GM18519 (cell line): Measurements from ENCODE around the gene WFS1.

ENCODE experiments used
- ATAC-seq: cut with Tn5 transposase; IDR thresholded peaks from one replicate; pipeline ENCODE4 v1.9.1; 2021; ENCODE audit warnings: mild to moderate bottlenecking, moderate library complexity; ENCODE audit not compliant: unreplicated experiment, low FRiP score

The WFS1 gene, protein sequence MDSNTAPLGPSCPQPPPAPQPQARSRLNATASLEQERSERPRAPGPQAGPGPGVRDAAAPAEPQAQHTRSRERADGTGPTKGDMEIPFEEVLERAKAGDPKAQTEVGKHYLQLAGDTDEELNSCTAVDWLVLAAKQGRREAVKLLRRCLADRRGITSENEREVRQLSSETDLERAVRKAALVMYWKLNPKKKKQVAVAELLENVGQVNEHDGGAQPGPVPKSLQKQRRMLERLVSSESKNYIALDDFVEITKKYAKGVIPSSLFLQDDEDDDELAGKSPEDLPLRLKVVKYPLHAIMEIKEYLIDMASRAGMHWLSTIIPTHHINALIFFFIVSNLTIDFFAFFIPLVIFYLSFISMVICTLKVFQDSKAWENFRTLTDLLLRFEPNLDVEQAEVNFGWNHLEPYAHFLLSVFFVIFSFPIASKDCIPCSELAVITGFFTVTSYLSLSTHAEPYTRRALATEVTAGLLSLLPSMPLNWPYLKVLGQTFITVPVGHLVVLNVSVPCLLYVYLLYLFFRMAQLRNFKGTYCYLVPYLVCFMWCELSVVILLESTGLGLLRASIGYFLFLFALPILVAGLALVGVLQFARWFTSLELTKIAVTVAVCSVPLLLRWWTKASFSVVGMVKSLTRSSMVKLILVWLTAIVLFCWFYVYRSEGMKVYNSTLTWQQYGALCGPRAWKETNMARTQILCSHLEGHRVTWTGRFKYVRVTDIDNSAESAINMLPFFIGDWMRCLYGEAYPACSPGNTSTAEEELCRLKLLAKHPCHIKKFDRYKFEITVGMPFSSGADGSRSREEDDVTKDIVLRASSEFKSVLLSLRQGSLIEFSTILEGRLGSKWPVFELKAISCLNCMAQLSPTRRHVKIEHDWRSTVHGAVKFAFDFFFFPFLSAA

GRCh38 chr4:6269616-6270511 lies at the start of gene WFS1:
TSS of gene WFS1 (plus strand) at chr4:6269850. CDS start at chr4:6277456, 7,606 bp downstream.
- ATAC-seq: peak; percentile 100

DNA sequence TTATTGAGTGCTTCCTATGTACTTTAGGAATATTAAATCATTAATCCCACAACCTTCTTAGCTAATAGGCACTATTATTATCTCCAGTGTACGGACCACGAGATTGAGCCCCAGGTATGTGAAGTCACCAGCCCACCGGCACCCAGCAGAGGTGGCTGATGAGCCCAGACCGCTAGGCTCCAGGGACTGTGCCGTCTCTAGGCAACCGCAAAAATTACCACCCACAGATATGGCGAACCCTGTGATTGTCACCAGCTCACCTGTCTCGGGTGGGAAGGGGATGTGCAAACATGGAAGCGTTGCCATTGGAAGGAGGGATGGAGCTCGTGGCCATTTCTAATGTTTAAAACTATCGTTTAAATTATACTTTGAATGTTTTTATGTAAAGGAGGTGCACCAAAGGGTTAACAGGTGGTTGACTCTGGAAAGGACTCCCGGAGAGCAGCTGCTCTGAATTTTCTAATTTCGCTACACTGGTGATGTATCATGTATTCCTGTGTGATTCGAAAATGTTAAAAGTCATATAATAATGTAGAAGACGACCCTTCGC lies 48.3 kb upstream of the WFS1 start:
- ATAC-seq: no peak

GRCh38 chr4:6221851-6222760 lies 47.5 kb upstream of the WFS1 start:
- ATAC-seq: no peak

DNA sequence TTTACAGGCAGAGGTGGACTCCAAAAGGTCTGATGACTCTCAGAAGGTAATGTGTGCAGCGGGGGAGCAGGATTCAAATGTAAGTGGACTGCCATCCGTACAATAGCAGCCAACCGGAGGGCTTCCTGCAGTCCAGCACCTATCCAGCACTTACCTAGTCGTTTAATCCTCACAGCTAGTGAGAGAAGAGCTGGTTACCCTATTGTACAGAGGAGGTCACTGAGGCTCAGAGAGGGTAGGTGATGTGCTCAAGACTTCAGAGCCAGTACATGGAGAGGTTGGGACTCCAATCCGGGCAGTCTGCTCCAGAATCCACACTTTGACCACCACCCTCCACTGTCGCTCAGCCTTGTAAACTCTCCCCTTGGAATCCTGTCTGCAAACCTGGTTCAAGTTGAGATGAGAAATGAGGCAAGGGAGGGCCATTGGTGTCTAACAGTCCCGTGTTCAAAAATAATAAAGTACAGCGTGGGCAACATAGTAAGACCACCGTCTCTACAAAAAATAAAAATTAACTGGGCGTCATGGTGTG lies 46.8 kb upstream of the WFS1 start:
- ATAC-seq: no peak

GRCh38 chr4:6224735-6225134 lies 44.9 kb upstream of the WFS1 start:
- ATAC-seq: no peak

- ATAC-seq: no peak
These were observed 44.2 kb upstream of the WFS1 start for GRCh38 chr4:6225469-6225868.

DNA sequence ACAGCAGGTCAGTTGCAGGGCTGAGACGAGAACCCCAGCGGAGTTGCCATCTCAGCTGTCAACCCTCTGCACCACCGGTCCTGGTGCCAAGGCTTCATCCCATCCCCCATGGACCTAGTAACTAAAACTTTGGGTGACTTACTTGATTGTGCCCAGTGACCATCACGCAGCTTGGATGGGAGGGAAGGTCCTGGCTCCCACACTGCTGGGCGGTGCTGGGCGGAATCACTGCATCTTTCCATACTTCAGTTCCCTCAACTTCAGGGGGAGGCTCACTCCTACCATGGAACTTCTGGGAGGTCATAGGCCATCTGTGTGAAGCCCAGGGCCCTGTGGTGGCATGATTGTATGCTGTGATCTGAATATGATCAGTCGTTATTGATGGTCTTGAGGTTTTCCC lies 43.1 kb upstream of the WFS1 start:
- no peak for ATAC-seq

DNA sequence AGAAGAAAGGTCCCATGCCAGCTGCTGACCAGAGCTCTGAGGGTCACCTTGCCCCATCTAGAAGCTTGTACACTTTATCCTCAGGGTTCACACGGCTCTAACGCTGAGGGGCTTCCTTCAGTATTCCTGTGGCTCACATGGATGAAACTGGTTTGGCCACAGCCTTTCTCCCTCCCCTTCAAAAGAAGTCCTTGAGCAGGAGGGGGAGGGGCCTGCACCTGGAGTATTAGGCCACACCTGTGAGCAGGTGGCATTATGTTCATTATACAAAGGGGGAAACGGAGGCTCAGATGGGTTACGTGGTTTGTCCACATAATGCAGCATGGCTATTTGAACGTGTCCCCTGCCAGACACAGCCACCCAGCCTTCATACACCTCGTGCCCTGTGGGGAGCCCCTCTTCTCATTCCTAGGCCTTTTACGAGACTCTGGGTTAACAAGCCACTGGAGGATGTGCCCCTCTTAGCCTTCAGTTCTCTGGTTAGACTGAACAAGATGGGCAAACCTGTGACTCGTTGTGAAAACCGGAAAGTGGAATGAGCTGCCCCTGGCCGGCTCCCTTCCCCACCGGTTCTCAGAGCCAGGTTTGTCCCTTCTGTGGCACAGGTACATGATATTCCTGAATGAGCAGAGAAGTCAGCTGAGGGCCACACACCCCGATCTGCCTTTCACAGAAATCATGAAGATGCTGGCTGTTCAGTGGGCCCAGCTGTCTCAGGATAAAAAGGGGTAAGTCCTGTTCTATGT lies 42.1 kb upstream of the WFS1 start:
- ATAC-seq: no peak

GRCh38 chr4:6228158-6229067 lies 41.2 kb upstream of the WFS1 start:
- no peak for ATAC-seq

GRCh38 chr4:6229095-6229494 lies 40.6 kb upstream of the WFS1 start:
- ATAC-seq: no peak

DNA sequence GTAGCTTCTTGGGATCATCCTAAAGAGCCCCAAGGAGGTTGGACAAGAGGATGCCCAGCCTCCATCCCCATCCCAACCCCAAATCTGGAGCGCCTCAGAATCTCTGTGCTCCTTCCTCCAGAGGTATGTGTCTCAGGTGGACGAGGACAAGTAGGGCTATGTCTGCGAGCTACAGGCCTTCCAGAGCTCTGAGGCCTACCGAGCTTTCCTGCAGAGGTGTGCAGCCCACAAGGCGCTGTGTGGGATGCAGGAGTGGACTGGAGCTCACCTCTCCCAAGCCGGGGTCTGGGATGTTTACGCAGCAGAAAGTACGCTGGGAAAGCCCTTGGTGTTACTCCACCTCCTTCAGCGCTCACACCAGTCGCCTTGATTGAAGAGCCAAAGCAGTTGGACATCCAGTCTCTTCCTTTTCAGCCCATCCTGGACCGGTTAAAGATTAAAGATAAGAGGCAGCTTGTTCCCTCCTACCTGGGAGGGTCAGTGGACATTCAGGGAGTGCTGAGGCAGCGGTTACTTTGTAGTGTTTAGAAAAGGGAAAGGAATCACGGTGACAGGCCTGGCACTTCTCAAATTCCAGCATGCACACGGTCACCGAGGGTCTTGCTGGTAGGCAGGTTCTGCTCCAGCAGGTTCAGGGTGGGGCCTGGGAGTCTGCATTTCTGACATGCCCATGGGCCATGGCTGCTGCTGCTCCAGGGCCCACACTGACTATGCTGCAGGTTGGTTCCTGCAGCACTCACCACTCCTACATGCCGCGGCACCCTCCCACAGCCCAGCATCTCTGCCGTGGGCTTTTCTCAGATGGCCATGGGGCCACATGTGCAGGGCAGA lies 39.8 kb upstream of the WFS1 start:
- ATAC-seq: no peak

- no peak for ATAC-seq
These were observed 39.2 kb upstream of the WFS1 start for GRCh38 chr4:6230502-6230785.

DNA sequence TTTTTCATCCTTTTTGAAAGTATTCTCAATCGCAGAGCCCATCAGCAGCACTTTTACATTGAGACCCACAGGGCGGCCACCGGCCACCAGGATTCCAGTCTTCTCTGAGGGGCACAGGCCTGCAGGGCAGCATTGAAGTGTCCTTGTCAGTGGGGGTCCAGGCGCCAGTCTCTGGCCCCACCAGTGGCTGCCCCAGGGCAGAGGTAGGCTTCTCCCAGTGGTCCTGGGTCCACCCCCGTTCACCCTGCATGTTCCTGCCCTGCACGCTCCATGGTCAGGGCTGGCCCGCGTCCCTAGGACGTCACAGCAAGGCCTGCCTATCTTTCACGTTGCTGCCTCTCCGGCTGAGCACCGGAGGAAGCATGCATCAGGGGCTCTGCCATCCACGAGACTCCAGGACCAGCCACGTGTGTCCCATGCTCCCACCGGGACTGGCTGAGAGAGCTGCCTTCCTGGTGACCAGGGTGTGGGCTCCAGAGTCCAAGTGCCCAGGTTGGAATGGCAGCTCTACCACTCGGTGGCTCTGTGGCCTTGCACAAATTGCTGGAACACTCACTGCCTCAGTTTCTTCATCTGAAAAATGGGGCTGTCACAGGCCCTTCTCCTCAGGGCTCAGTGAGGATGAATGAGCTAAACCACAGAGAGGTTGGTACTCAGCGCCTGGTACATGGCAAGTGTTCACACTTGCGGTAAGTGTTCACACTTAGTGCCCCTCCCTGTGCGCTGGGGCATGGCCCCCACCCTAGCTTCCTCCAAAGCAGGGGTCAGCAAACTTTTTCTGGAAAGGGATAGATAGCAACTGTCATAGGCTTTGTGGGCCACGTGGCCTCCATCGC lies 38.6 kb upstream of the WFS1 start:
- no peak for ATAC-seq

DNA sequence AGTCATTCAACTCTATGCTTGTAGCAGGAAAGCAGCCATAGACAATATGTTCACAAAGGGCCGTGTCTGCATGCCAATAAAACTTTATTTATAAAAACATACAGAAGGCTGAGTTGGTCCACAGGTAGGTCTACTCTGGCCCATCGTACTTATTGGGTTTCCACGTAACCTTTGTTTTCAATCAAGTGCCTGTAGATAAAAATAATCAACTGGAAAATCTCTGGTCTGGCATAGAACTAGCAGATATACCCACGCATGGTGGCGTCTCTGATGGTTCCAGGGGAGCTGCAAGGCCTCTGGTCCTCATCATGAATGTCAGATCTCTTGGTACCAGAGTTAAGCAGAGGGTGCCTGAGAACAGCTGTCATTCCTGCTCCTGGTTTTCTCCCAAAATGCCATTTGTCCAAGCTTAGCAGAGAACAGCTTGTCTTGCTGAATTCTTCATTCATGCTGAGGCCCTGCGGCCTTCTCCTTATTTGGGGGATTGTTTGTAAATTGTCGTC lies 37.9 kb upstream of the WFS1 start:
- ATAC-seq: no peak
